UCSD-AML1 (cell line): ENCODE data around the gene PRKAG2.
"Not testable (repeated sequence)": the region's sequence is repeated elsewhere in the genome, so short reads cannot be mapped to it uniquely, and the experiment has no call there.

Experiments
- DNase-seq: peaks from one replicate; lab custom pipeline; 2025; ENCODE audit not compliant: unreplicated experiment; lab: John Stamatoyannopoulos, UW

PRKAG2 gene

DNA sequence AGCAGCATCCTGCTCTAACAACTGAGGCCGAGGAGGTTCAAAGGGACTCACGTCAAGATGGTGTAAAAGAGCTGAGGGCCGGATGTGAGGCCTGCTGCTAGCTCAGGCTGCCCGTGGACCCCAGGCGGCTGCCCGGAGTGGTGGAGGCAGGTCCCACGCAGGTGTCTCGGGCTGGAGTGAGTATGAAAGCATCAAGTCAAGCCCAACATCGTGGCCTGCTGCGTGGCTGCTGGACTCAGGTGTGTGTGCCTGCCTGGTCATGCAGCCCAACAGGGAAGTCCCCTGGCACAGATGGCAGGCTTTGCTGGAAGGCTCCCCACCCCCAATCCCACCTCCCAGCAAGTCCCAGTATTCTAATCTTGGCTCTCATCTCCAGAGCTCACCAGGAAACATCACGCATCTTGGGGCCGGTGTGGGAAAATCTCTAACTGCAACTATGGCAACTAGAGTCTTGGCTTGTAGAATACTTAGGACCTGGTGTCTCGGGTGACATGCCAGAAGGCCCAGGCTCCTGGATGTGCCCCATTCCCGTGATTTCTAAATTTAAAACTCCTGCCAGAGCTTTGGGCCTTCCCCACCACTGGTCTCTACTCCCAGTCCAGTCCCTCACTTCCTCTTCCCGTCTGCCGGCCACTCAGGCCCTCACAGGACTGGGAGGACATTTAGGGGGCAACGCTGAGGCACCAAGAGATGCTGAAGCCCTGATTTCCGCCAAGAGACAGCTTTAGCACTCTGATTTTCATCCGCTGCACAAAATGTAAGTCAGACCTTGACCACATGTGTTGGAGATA is 85.9 kb downstream of the PRKAG2 start:
- no peak for DNase-seq

DNA sequence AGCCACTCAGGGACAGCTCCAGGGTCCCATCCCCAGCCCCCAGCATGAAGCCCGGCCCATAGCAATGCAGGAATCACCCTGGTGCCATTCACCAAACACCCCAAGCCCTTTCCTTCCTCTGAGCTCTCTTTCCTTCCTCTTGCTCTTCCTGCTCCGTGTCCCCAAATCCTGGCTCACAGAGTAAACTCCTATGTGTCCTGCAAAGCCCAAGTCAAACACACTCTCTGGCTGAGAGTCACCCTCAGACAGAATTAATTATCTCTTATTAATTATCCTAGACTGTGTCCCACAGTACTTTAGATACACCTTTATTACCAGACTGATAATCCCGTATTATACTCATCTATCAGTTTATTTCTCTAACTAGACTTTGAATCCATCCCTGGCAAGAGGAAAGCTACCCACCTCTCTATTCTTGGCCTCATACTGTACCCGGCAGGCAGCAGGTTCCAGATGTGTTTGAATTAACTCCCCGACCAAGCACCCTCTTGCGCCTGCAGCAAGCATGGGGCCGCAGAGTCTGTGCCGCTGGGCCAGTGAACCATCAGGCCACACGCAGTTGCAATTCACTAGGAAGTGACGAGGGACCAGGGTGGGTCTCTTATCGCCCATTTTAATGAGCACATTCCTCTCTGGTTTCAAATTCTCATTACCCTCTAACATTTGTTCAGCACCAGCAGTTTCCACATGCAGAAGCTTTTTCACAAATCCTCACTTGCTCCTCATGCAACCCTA is 86.7 kb downstream of the PRKAG2 start:
- no peak for DNase-seq

DNA sequence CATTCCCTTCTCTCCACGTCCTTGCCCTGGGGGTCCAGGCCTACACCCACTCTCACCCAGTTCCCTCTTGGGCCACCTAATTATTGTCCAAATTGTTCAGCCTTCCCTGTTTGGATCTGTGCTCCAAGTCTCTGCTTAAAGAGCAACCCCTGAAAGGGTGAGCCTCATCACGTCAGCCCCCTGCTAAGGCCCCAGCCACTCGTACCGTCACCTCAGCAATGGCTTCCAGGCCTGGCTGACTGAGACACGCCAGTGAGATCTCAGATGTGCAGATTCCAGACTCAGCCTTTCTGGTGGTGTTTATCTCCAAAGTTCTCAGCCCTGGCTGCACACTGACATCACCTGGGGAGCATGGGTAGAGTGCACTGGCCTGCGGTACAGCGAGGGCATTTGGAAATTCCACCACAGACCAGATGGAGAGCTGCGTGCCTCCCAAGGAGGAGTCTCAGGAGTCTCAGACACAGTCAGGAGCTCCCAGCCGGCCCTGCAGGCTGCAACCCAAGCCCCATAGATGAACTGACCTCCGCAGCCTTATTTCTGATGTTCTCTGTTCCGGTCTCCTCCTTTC is 87.5 kb downstream of the PRKAG2 start:
- no peak for DNase-seq

DNA sequence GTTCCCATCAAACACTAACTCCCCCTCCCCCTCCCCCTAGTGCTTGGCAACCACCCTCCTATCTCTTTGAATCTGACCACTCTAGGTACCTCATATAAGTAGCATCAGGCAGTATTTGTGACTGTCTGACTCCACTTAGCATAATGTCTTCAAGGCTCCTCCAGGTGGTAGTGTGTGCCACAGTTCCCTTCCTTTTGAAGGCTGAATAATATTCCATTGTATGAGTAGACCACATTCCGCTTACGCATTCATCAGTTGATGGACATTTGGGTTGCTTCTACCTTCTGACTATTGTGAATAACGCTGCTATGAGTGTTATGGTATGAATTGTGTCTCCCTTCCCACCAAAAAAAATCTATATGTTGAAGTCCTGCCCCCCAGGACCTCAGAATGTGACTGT is 89.6 kb downstream of the PRKAG2 start:
- no peak for DNase-seq

- no peak for DNase-seq
Measured at GRCh38 chr7:151786936-151787335, 90.0 kb downstream of the PRKAG2 start.

- DNase-seq, result no peak
Measured at GRCh38 chr7:151786241-151786640, 90.7 kb downstream of the PRKAG2 start.

GRCh38 chr7:151785681-151785965 is 91.3 kb downstream of the PRKAG2 start:
- DNase-seq, result no peak

GRCh38 chr7:151784853-151785680 is 91.8 kb downstream of the PRKAG2 start:
- DNase-seq, result no peak

DNA sequence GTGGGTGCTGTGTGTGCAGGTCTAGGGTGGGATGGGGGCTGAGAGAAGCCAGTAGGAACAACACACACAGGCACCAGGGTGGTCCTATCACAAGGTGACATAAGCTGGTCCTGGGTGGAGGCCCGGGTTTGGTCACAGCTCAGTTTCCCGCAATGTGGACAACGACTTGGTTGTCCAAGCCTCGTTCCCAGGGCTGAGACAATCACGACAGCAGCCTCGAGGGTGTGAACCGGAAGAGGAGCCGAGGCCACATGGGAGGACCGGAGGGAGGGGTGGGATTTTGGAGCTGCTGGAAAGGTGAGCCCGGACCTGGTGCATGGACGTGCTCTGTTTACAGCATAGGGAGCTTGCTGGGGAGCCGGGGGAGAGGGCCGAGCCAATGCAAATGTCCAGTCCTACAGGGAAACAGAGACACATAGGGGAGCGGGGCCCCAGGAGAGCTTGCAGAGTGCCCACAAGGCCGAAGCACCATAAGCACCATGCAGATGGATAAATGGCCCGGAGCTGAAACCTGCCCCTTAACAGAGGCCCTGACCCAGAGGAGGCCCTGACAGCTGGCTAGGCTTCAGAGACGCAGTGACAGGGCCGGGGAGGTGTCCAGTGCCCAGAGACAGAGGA is 92.8 kb downstream of the PRKAG2 start:
- DNase-seq, result no peak

DNA sequence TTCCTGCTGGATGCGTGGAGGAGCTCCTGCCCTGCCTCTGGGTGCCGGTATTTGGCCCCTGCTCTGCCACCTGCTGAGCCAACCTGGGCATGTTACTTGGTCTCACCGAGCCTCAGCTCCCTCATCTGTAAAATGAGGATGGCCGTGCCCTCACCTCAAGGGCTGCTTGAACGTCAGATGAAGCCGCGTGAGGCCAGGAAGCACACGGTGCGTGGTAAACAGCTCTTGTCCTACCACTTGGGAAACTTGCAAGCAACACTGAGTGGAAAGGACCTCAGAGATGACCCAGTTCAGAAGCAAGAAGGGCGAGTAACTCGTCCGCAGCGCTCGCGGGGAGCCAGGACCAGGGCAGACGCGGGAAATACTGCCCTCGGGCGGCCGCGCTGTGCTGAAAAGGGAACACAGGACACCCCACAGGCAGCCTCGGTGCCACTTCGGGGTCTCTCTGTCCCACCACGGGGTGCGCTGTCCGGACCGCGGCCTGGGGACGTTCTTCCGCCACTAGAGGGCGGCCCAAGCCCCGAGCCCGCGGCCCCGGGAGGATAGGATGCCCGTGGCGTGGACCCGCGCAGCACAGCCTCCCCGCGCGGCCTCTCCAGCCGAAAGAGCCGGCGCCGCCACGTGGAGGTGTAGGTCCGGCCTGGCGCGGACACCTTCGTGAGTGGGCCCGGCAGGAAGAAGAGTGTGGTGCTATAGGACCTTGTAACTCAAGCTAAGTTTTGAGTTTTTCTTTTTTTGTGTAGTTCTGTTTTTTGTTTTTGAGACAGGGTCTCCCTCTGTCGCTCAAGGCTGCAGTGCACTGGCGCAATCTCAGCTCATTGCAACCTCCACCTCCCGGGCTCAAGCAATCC is 94.1 kb downstream of the PRKAG2 start:
- DNase-seq, result peak; percentile 68

- DNase-seq, result not testable (repeated sequence)
Measured at GRCh38 chr7:151782256-151782597, 94.7 kb downstream of the PRKAG2 start.

DNA sequence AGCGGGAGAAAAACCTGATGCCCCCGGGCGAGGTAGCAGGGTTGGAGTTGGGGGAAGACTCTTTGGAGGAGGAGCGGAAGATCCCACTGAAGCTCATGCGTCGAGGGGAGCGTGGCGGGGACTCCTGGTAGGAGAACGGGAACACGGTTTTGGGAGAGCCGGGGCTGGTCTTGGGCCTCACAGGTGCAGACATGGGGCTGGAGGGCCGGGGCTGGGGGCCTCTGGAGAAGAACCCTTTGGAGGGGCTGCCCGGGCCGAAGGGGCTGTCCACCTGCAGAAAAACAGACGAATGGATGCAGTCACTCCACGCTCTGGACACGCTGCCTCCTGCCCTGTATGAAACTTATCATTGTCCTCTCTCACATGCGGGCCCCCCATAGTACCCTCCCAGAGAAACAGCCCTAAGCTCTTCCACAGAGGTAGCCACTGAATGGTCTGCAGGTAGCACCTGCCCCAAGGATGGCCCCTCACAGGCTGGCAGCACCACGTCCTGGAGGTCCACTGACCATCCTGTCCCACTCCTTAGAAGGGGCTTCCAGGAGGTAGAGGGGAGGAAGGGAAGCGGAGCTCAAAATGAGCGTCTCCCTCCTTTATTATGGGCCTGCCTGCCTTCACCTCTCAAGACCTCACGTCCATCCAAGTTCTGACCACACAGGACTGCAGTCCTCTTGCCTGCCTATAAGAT is 95.6 kb downstream of the PRKAG2 start:
- DNase-seq, result no peak

GRCh38 chr7:151780631-151781030 is 96.3 kb downstream of the PRKAG2 start:
- DNase-seq, result no peak

- DNase-seq, result no peak
Measured at GRCh38 chr7:151779678-151780077, 97.2 kb downstream of the PRKAG2 start.

- DNase-seq, result no peak
Measured at GRCh38 chr7:151779255-151779654, 97.7 kb downstream of the PRKAG2 start.

DNA sequence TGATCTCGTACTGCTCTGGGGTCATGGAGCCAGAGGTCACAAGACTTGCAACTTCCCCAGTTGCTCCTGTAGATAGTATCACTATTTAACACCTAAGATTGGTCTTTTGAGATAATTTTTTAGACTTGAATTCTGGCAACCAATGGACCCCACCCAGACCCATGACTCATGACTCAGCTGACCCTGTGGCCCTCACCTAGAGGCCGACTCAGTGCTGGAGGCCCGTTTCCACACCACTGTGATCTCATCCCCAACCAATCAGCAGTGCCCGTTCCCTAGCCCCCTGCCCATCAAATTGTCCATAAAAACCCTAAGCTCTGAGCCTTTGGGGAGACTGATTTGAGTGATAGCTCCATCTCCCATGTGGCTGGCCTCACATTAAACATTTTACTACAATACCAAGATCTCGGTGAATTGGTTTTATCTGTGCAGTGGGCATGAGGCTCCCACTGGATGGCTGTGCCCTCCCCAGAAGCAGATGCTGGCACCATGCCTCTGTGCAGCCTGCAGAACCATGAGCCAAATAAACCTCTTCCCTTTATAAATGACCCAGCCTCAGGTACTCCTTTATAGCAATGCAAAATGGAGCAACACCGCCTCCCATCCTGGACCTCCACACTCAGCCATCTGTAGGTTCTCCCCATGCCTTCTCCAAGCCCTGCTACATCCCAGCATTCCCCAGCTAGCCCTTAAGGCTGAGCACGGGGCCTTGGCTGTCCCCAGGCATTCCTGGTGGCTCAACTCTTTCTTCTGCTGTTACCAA is 98.8 kb downstream of the PRKAG2 start:
- no peak for DNase-seq

DNA sequence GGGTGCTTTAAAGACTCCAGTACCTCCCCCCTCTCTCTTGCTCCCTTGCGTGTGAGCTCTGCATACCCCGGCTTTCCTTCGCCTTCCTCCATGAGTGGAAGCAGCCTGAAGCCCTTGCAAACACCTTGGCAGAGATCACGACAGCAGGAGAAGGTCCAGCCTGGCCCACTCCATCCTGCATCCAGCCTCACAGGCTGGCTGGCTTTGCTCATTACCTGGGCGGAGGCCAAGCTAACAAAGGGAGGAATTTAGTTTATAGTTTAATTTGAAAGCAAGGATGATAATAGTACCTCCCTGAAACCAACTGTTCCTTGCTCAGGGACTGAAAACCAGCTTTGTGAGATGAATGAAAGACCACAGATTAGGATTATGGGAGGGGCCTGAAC is 99.4 kb downstream of the PRKAG2 start:
- no peak for DNase-seq

DNA sequence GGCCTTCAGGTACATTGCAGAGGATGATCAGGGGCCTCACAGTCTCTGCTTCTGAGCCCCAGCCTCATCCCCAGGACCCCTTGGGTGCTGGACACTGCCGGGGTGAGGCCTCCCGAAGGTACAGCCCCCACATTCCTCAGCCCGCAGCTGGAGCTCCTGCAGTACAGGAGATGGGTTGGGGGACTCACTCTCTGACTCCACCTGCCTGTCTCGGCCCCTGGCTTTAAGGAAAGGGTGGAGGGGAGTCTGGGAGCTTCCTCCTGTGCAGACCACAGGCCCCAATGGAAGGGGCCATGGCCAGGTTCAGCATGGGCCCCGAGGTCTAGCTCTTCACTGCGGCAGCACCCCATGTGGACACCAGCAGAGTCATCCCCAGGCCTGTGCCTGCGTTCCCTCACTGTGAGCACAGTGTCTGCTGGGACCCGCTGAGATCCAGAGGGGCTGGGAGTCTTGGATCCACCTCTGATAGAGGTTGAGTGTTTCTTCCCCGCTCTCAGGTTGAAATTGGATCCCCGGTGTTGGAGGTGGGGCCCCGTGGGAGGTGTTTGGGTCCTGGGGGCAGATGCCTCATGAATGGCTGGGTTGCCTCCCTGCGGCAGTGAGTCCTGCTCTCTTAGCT is 99.9 kb downstream of the PRKAG2 start:
- no peak for DNase-seq

- DNase-seq, result no peak
Measured at GRCh38 chr7:151776446-151776845, 100.5 kb downstream of the PRKAG2 start.
